GM23338 (cell line): ENCODE results near the gene NECTIN2. TPM values are rescaled to one million over a fixed set of nuclear protein-coding genes. Genes with fewer than 3 reads are reported as not detected.

Source experiments
- ATAC-seq: fragments of 200-7000 bp; cut with Tn5 transposase; 3 replicates; pipeline ENCODE4 v1.9.1; 2020
- DNase-seq: peaks from one replicate; pipeline ENCODE4 v3.0.0-alpha.2; 2015; ENCODE audit warnings: low spot score
- H2AFZ ChIP-seq: fragments of 200-600 bp; sonication (generic); 2 replicates; pipeline ENCODE4 v1.8.0; 2016; ENCODE audit warnings: antibody characterized with exemption, mild to moderate bottlenecking, moderate library complexity
- H3F3A ChIP-seq: fragments of 200-600 bp; sonication (generic); replicated peaks from 2 replicates; pipeline ENCODE4 v1.8.0; 2017; ENCODE audit warnings: antibody characterized with exemption, mixed run types, low read depth
- H3K27ac ChIP-seq: fragments of 200-600 bp; sonication (generic); 2 replicates; pipeline ENCODE4 v1.6.1; 2016; ENCODE audit warnings: low read depth
- H3K27me3 ChIP-seq: fragments of 200-600 bp; sonication (generic); 2 replicates; pipeline ENCODE4 v1.8.0; 2016; ENCODE audit warnings: mild to moderate bottlenecking, mixed run types, moderate library complexity; ENCODE audit not compliant: insufficient read depth
- H3K36me3 ChIP-seq: fragments of 200-600 bp; sonication (generic); 2 replicates; pipeline ENCODE4 v1.8.0; 2016; ENCODE audit warnings: mild to moderate bottlenecking; ENCODE audit not compliant: insufficient read depth
- H3K4me1 ChIP-seq: fragments of 200-600 bp; sonication (generic); 2 replicates; pipeline ENCODE4 v1.8.0; 2016; ENCODE audit warnings: mild to moderate bottlenecking, moderate library complexity; ENCODE audit not compliant: insufficient read depth
- H3K4me2 ChIP-seq: fragments of 200-600 bp; sonication (generic); 2 replicates; pipeline ENCODE4 v1.7.1; 2017; ENCODE audit warnings: mixed run types
- H3K4me3 ChIP-seq: fragments of 200-600 bp; sonication (generic); 2 replicates; pipeline ENCODE4 v1.6.1; 2016; ENCODE audit warnings: mixed run types
- H3K79me2 ChIP-seq: fragments of 200-600 bp; sonication (generic); replicated peaks from 2 replicates; pipeline ENCODE4 v1.8.0; 2017; ENCODE audit warnings: mild to moderate bottlenecking; ENCODE audit not compliant: insufficient read depth
- H3K9me2 ChIP-seq: fragments of 200-600 bp; sonication (generic); 2 replicates; pipeline ENCODE4 v1.8.0; 2017; ENCODE audit not compliant: insufficient read depth
- H4K20me1 ChIP-seq: fragments of 200-600 bp; sonication (generic); replicated peaks from 2 replicates; pipeline ENCODE4 v1.8.0; 2017; ENCODE audit warnings: mild to moderate bottlenecking; ENCODE audit not compliant: insufficient read depth
- H3K27ac Mint-ChIP-seq: 2 replicates; pipeline ENCODE4 v1.8.0; 2020; ENCODE audit warnings: inconsistent platforms, mild to moderate bottlenecking, moderate library complexity, mixed read lengths
- H3K27me3 Mint-ChIP-seq: 3 replicates; pipeline ENCODE4 v1.8.0; 2022; ENCODE audit warnings: low read depth, mild to moderate bottlenecking, moderate library complexity, mixed read lengths, inconsistent platforms; ENCODE audit not compliant: insufficient read depth, poor library complexity
- H3K36me3 Mint-ChIP-seq: 3 replicates; pipeline ENCODE4 v1.8.0; 2021; ENCODE audit warnings: low read depth, mild to moderate bottlenecking, inconsistent platforms, moderate library complexity, mixed read lengths
- H3K4me1 Mint-ChIP-seq: 3 replicates; pipeline ENCODE4 v1.8.0; 2020; ENCODE audit warnings: mild to moderate bottlenecking, inconsistent platforms, mixed read lengths
- H3K4me3 Mint-ChIP-seq: 3 replicates; pipeline ENCODE4 v1.8.0; 2021; ENCODE audit warnings: moderate library complexity, mild to moderate bottlenecking, inconsistent platforms, mixed read lengths
- H3K9me3 Mint-ChIP-seq: 3 replicates; pipeline ENCODE4 v1.8.0; 2020; ENCODE audit warnings: moderate library complexity, mild to moderate bottlenecking, inconsistent platforms, mixed read lengths
- CREB1 ChIP-seq: fragments of 250-450 bp; sonication (Bioruptor Pico); IDR thresholded peaks from 2 replicates; pipeline ENCODE4 v1.5.0; 2020; ENCODE audit warnings: low read depth, mild to moderate bottlenecking, moderate library complexity
- CTCF ChIP-seq, 2 experiments: fragments of 200-600 bp in 1 of 2; sonication (generic) in 1 of 2; conservative IDR thresholded peaks; 2 replicates each; pipeline versions ENCODE4 v1.5.1 to v1.6.1; 2016 to 2017; ENCODE audit warnings: antibody characterized with exemption in 2 of 2, low read depth in 2 of 2, mild to moderate bottlenecking in 2 of 2, moderate library complexity in 1 of 2
- EZH2 ChIP-seq: fragments of 200-600 bp; sonication (generic); IDR thresholded peaks from one replicate; pipeline ENCODE4 v1.8.0; 2017; ENCODE audit warnings: antibody characterized with exemption, mild to moderate bottlenecking, low read depth; ENCODE audit not compliant: unreplicated experiment
- JUNB ChIP-seq: IDR thresholded peaks from one replicate; pipeline ENCODE4 v1.6.1; 2016; ENCODE audit warnings: antibody characterized with exemption; ENCODE audit not compliant: unreplicated experiment
- NANOG ChIP-seq: IDR thresholded peaks from 2 replicates; pipeline ENCODE4 v1.6.1; 2016; ENCODE audit warnings: antibody characterized with exemption, borderline replicate concordance
- POLR2AphosphoS5 ChIP-seq: IDR thresholded peaks from 2 replicates; pipeline ENCODE4 v1.6.1; 2016; ENCODE audit warnings: antibody characterized with exemption, low read depth
- STAT1 ChIP-seq: IDR thresholded peaks from one replicate; pipeline ENCODE4 v1.6.1; 2016; ENCODE audit warnings: antibody characterized with exemption; ENCODE audit not compliant: unreplicated experiment
- ZNF114 ChIP-seq: fragments of 250-450 bp; sonication (Bioruptor Pico); IDR thresholded peaks from 2 replicates; pipeline ENCODE4 v1.5.0; 2020; ENCODE audit warnings: mild to moderate bottlenecking, moderate library complexity
- ZNF331 ChIP-seq: fragments of 250-450 bp; sonication (Bioruptor Pico); IDR thresholded peaks from 2 replicates; pipeline ENCODE4 v1.5.0; 2020; ENCODE audit warnings: low read depth, mild to moderate bottlenecking, moderate library complexity
- ZNF462 ChIP-seq: fragments of 250-450 bp; sonication (Bioruptor Pico); IDR thresholded peaks from 2 replicates; pipeline ENCODE4 v1.5.0; 2020; ENCODE audit warnings: mild to moderate bottlenecking, moderate library complexity
- polyA plus RNA-seq: library from polyadenylated mRNA; unstranded; fragments of >200 nt; fragmentation: Nextera tagmentation; extraction: Ambion mirVana; gene quantifications from 2 replicates; pipeline ENCODE4 v1.2.1, GENCODE V29; 2016
- total RNA-seq: library from RNA; depleted of rRNA; stranded (reverse); fragments of >200 nt; shearing (Covaris generic); gene quantifications from 2 replicates; pipeline ENCODE4 v1.2.3, GENCODE V29; 2014

The NECTIN2 gene
- total and polyA plus RNA-seq, 2 experiments from 2014 or later, result 109 to 230 TPM

- Histone ChIP-seq H3K36me3 (no peaks in the 10 kb centered on the region), H3K27ac (no peak overlapping the region), H3K79me2 (no peaks in the 10 kb centered on the region), H3K4me2 (no peak overlapping the region), H3K9me2 (no peaks in the 10 kb centered on the region), H2AFZ (no peak overlapping the region), H4K20me1 (0 out of 2 replicates have a peak, but pooled peaks cover 4% of the 10 kb centered on the region), H3F3A (no peaks in the 10 kb centered on the region), H3K4me3 (no peak overlapping the region), H3K4me1 (no peaks in the 10 kb centered on the region; the same call in 1 of the 2 replicates), H3K27me3 (peaks cover 50% of the 10 kb centered on the region)
- ATAC-seq (no peak), DNase-seq (no peak)
- Mint-ChIP-seq H3K4me1 (no peaks in the 10 kb centered on the region; the same call in 2 of the 3 replicates), H3K27me3 (peaks cover 37% of the 10 kb centered on the region), H3K4me3 (no peak overlapping the region), H3K36me3 (peaks cover 23% of the 10 kb centered on the region), H3K27ac (no peak overlapping the region), H3K9me3 (no peaks in the 10 kb centered on the region)
- TF ChIP-seq EZH2 (no peak), NANOG (no peak), ZNF114 (CRISPR knock-in tag) (no peak), ZNF462 (no peak), STAT1 (no peak), CTCF (conservative IDR thresholded peaks at IDR 0.05; ENCODE audit: low read depth in 2 of 2) (no peak), CREB1 (CRISPR knock-in tag) (no peak), ZNF331 (no peak), JUNB (no peak), POLR2AphosphoS5 (no peak)
Measured at GRCh38 chr19:44822177-44822576, 23.9 kb upstream of the NECTIN2 start.
